K562 (cell line): Measurements from ENCODE around the gene BPHL. TPM values are rescaled to one million over a fixed set of nuclear protein-coding genes. Genes with fewer than 3 reads are reported as not detected.

Experiments used
- ATF7 ChIP-seq: fragments of 450-650 bp; IDR thresholded peaks from 2 replicates; pipeline ENCODE4 v1.7.1; 2014; ENCODE audit warnings: mild to moderate bottlenecking, moderate library complexity
- BRD4 ChIP-seq: fragments of 200-600 bp; sonication (generic); IDR thresholded peaks from 2 replicates; pipeline ENCODE4 v1.6.1; 2017; ENCODE audit warnings: inconsistent platforms
- CREB1 ChIP-seq, 2 experiments: sonication (generic) in 1 of 2; formaldehyde crosslinking in 1 of 2; IDR thresholded peaks; 2 replicates each; pipeline versions ENCODE4 v1.6.1 to v1.8.0; 2012 to 2022; ENCODE audit warnings: inconsistent platforms in 1 of 2, mild to moderate bottlenecking in 1 of 2, missing genetic modification reagents in 1 of 2, moderate library complexity in 1 of 2
- CREM ChIP-seq: IDR thresholded peaks from 2 replicates; pipeline ENCODE4 v1.6.1; 2014; ENCODE audit warnings: antibody characterized with exemption, low read depth
- E2F5 ChIP-seq: sonication (generic); formaldehyde crosslinking; IDR thresholded peaks from 2 replicates; pipeline ENCODE4 v1.8.0; 2022; ENCODE audit warnings: mild to moderate bottlenecking, missing genetic modification reagents
- HCFC1 ChIP-seq: IDR thresholded peaks from 2 replicates; pipeline ENCODE4 v1.6.1; 2012; ENCODE audit warnings: low read depth, low read length, improper control_type of control experiment
- JUN ChIP-seq, 2 experiments: sonication (generic) in 1 of 2; formaldehyde crosslinking in 1 of 2; IDR thresholded peaks; 2 replicates each; pipeline versions ENCODE4 v1.6.1 to v1.8.0; 2012 to 2022; ENCODE audit warnings: borderline replicate concordance in 2 of 2, mild to moderate bottlenecking in 2 of 2, improper control_type of control experiment in 1 of 2, low read depth in 1 of 2, low read length in 1 of 2, missing genetic modification reagents in 1 of 2
- NR2C1 ChIP-seq, 2 experiments: fragments of 450-650 bp; IDR thresholded peaks; 2 replicates each; pipeline ENCODE4 v1.6.1; 2017; ENCODE audit warnings: mild to moderate bottlenecking in 2 of 2, antibody characterized with exemption in 1 of 2, inconsistent platforms in 1 of 2, missing compliant biosample characterization in 1 of 2, missing genetic modification characterization in 1 of 2
- SMAD1 ChIP-seq: fragments of 150-350 bp; IDR thresholded peaks from 2 replicates; pipeline ENCODE4 v1.6.1; 2014; ENCODE audit warnings: low read length, low read depth; ENCODE audit not compliant: partially characterized antibody
- SMARCA4 ChIP-seq: fragments of 450-650 bp; IDR thresholded peaks from 2 replicates; pipeline ENCODE4 v1.6.1; 2016
- SP2 ChIP-seq: IDR thresholded peaks from 2 replicates; pipeline ENCODE4 v1.6.1; 2011; ENCODE audit warnings: mild to moderate bottlenecking, low read depth, low read length, moderate library complexity; ENCODE audit not compliant: poor library complexity, severe bottlenecking; ENCODE audit errors: extremely low read depth
- ZBTB33 ChIP-seq: sonication (generic); formaldehyde crosslinking; IDR thresholded peaks from 2 replicates; pipeline ENCODE4 v1.8.1; 2023; ENCODE audit warnings: mild to moderate bottlenecking, missing genetic modification reagents
- ZNF584 ChIP-seq: fragments of 200-800 bp; sonication (Bioruptor generic); IDR thresholded peaks from 2 replicates; pipeline ENCODE4 v1.6.1; 2016; ENCODE audit warnings: low read depth, mild to moderate bottlenecking, missing genetic modification characterization, missing compliant biosample characterization
- ZNF778 ChIP-seq: fragments of 450-650 bp; formaldehyde crosslinking; IDR thresholded peaks from 2 replicates; pipeline ENCODE4 v1.4.0; 2020; ENCODE audit warnings: mild to moderate bottlenecking, moderate library complexity
- polyA plus RNA-seq, 8 experiments: library from polyadenylated mRNA; depleted of rRNA in 4 of 8; stranded (reverse) in 5 of 8; unstranded in 3 of 8; fragments of >200 nt; fragmentation: Nextera tagmentation in 2 of 8; fragmentation: Illumina TruSeq in 1 of 8; extraction: Ambion mirVana in 2 of 8; extraction: Trizol in 1 of 8; gene quantifications; 2 replicates each; pipeline versions ENCODE4 v1.2.1 to v1.2.3, GENCODE V29; 2011 to 2014; ENCODE audit warnings: inconsistent platforms in 1 of 8, missing spikeins in 1 of 8
- total RNA-seq, 7 experiments: library from RNA; depleted of rRNA in 6 of 7; stranded (reverse); fragments of >200 nt in 6 of 7; fragmentation: Illumina TruSeq in 2 of 7; extraction: Trizol in 2 of 7; gene quantifications; 2 replicates each; pipeline versions ENCODE4 v1.2.1 to v1.2.3, GENCODE V29; 2011 to 2021; ENCODE audit warnings: low replicate concordance in 1 of 7

BPHL gene
- total and polyA plus RNA-seq, 9 of the 15 experiments (the other 6 are each of a cell fraction or from before 2014, with no cell fraction given) = 3.5 to 17.4 (median 8.2) TPM

- no peak for TF ChIP-seq SP2
- TF ChIP-seq ZNF584 (CRISPR knock-in tag) = no peak
- TF ChIP-seq CREM = peak; percentile 98
- TF ChIP-seq JUN (IDR thresholded peaks at IDR 0.05; ENCODE audit: borderline replicate concordance, low read depth, low read length) = peak; percentile 100
- TF ChIP-seq JUN (CRISPR knock-in tag; IDR thresholded peaks at IDR 0.05; ENCODE audit: borderline replicate concordance) = no peak
- TF ChIP-seq ZBTB33 (CRISPR knock-in tag) = peak; percentile 50; the same call in 1 of the 2 replicates
- peak; percentile 96 for TF ChIP-seq CREB1 (IDR thresholded peaks at IDR 0.05)
- TF ChIP-seq CREB1 (CRISPR knock-in tag; IDR thresholded peaks at IDR 0.05) = peak; percentile 95
- 0 out of 2 replicates have a peak, but pooled peaks have one; percentile 50 for TF ChIP-seq E2F5 (CRISPR knock-in tag)
- peak; percentile 99 for TF ChIP-seq ATF7
- no peak for TF ChIP-seq ZNF778
- no peak for TF ChIP-seq NR2C1 (IDR thresholded peaks at IDR 0.05)
- TF ChIP-seq NR2C1 (tag; IDR thresholded peaks at IDR 0.05) = no peak
- peak; percentile 82 for TF ChIP-seq SMARCA4
- TF ChIP-seq SMAD1 = no peak
- no peak for TF ChIP-seq BRD4
- TF ChIP-seq HCFC1 = no peak
These were observed 58.2 kb downstream of the BPHL start (continued) for GRCh38 chr6:3176562-3177355.
